Testis (tissue), 2 donors: ENCODE results near the gene GNG13.

Source experiments
- POLR2A ChIP-seq: fragments of 450-650 bp; IDR thresholded peaks from one replicate; pipeline ENCODE4 v1.6.1; 2017; ENCODE audit warnings: antibody characterized with exemption, mild to moderate bottlenecking, moderate library complexity
- TF ChIP-seq, protein P1 (sequence below), 3 experiments: fragments of 450-650 bp in 2 of 3; fragments of 200-600 bp in 1 of 3; sonication (generic) in 1 of 3; IDR thresholded peaks; one replicate each; pipeline ENCODE4 v1.5.1; 2016 to 2019; ENCODE audit warnings: antibody characterized with exemption in 3 of 3, mild to moderate bottlenecking in 2 of 3, moderate library complexity in 1 of 3

DNA sequence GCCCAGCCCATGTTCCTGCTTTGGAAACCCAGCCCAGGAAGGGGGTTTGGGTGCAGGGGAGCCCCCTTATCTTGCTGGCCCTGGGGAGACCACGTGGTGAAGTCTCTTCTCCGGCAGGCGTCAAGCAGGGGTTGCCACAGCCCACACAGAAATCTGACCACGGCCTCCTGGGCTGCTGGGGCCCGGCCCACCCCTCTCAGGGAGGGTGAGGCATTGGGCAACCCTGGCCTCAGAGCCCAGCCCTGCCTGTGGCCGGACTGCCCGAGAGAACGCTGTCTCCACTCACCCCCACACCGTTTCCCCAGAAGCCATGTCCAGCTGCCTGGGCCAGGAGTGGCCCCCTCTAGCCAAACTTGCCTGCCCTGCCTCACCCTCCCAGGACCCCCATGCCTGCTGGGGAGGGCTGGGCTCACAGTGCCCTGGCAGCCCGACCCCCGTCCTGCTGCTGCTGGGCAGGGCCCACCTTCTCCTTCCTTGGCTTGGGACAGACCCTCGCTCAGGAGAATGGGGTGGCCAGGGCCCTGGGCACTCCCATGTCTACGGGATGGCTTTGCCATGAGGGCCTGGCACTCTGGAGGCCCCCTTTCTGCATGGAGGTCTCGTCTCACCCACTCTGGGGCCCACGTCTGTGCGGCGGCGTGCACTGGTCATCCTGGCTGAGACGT lies 19.1 kb downstream of the GNG13 start:
- TF ChIP-seq, protein P1, sequence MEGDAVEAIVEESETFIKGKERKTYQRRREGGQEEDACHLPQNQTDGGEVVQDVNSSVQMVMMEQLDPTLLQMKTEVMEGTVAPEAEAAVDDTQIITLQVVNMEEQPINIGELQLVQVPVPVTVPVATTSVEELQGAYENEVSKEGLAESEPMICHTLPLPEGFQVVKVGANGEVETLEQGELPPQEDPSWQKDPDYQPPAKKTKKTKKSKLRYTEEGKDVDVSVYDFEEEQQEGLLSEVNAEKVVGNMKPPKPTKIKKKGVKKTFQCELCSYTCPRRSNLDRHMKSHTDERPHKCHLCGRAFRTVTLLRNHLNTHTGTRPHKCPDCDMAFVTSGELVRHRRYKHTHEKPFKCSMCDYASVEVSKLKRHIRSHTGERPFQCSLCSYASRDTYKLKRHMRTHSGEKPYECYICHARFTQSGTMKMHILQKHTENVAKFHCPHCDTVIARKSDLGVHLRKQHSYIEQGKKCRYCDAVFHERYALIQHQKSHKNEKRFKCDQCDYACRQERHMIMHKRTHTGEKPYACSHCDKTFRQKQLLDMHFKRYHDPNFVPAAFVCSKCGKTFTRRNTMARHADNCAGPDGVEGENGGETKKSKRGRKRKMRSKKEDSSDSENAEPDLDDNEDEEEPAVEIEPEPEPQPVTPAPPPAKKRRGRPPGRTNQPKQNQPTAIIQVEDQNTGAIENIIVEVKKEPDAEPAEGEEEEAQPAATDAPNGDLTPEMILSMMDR (IDR thresholded peaks at IDR 0.05): no peak
- no peak for TF ChIP-seq POLR2A
